22Rv1 (cell line): ENCODE results near the gene USP17L10.
"Not testable (repeated sequence)": the region's sequence is repeated elsewhere in the genome, so short reads cannot be mapped to it uniquely, and the experiment has no call there.

ENCODE experiments used
- CTCF ChIP-seq: fragments of 450-650 bp; IDR thresholded peaks from 2 replicates; pipeline ENCODE4 v1.5.1; 2017; ENCODE audit warnings: mild to moderate bottlenecking
- ZFX ChIP-seq: fragments of 450-650 bp; IDR thresholded peaks from 2 replicates; pipeline ENCODE4 v1.6.1; 2017; ENCODE audit warnings: antibody characterized with exemption, borderline replicate concordance

GRCh38 chr4:9253078-9253477 is 42.6 kb downstream of the USP17L10 start, which contains the start of gene USP17L19:
- TF ChIP-seq CTCF, ZFX: not testable (repeated sequence)
